ENCODE data around the gene DDX24.

DNA sequence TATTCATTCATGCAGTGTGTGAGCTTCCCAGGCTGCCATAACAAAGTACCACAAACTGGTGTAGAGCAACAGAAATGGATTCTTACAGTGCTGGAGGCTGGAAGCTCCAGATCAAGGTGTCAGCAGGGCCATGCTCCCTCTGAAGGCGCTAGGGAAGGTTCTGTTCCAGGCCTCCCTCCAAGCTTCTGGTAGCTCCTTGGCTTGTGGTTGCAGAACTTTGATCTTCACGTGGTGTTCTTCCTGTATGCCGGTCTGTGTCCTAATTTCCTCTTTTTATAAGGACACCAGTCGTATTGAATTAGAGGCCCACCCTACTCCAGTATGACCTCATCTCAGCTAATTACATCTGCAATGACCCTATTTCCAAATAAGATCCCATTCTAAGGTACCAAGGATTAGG lies 51.7 kb downstream of the DDX24 start:
- TF ChIP-seq EP300 (IDR thresholded peaks at IDR 0.05; ENCODE audit: borderline replicate concordance) (no peak), RAD21 (IDR thresholded peaks at IDR 0.05; ENCODE audit: low read depth) (no peak), TAF1 (IDR thresholded peaks at IDR 0.05; ENCODE audit: low read depth) (no peak), NFIC (IDR thresholded peaks at IDR 0.05) (no peak), FOXM1 (IDR thresholded peaks at IDR 0.05; ENCODE audit: borderline replicate concordance, low read depth) (no peak), CREB1 (IDR thresholded peaks at IDR 0.05; ENCODE audit: low read depth) (no peak), TCF12 (IDR thresholded peaks at IDR 0.05; ENCODE audit: low read depth) (no peak)
- TF ChIP-seq, protein P1, sequence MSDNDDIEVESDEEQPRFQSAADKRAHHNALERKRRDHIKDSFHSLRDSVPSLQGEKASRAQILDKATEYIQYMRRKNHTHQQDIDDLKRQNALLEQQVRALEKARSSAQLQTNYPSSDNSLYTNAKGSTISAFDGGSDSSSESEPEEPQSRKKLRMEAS (IDR thresholded peaks at IDR 0.05): no peak

Data from Ishikawa (cell line).